HG03432 (cell line): Measurements from ENCODE around the gene ASTL.
A peak's percentile ranks its signal among the peaks of the same experiment; 100 is the strongest.

Experiments used
- ATAC-seq: cut with Tn5 transposase; IDR thresholded peaks from one replicate; pipeline ENCODE4 v1.9.1; 2021; ENCODE audit warnings: mild to moderate bottlenecking, moderate library complexity; ENCODE audit not compliant: unreplicated experiment

ASTL gene

GRCh38 chr2:96130483-96130882, 7.8 kb downstream of the ASTL start:
- no peak for ATAC-seq

- ATAC-seq, result no peak
These were observed 8.7 kb downstream of the ASTL start for GRCh38 chr2:96129528-96130120.

GRCh38 chr2:96128456-96128855, 9.8 kb downstream of the ASTL start:
- ATAC-seq, result no peak

- no peak for ATAC-seq
These were observed 13.7 kb downstream of the ASTL start for GRCh38 chr2:96124406-96125265.

GRCh38 chr2:96123936-96124335, 14.4 kb downstream of the ASTL start:
- ATAC-seq, result no peak

- ATAC-seq, result no peak
These were observed 15.0 kb downstream of the ASTL start for GRCh38 chr2:96123290-96123689.

- ATAC-seq, result no peak
These were observed 15.9 kb downstream of the ASTL start for GRCh38 chr2:96122391-96122790.

GRCh38 chr2:96121414-96121813, 16.9 kb downstream of the ASTL start:
- ATAC-seq, result no peak

- ATAC-seq, result no peak
These were observed 17.3 kb downstream of the ASTL start for GRCh38 chr2:96120991-96121390.

GRCh38 chr2:96120091-96120720, 18.1 kb downstream of the ASTL start:
- no peak for ATAC-seq

GRCh38 chr2:96119389-96119751, 18.9 kb downstream of the ASTL start:
- no peak for ATAC-seq

GRCh38 chr2:96118698-96119388, 19.5 kb downstream of the ASTL start:
- no peak for ATAC-seq

- ATAC-seq, result no peak
These were observed 20.4 kb downstream of the ASTL start for GRCh38 chr2:96117701-96118588.

GRCh38 chr2:96116879-96117533, 21.3 kb downstream of the ASTL start:
- peak; percentile 78 for ATAC-seq

- peak; percentile 47 for ATAC-seq
These were observed 21.9 kb downstream of the ASTL start, which contains the start of gene ADRA2B for GRCh38 chr2:96116424-96116878. ADRA2B (minus strand) TSS chr2:96116571; CDS start chr2:96116149, 422 bp downstream.

- ATAC-seq, result no peak
These were observed 22.5 kb downstream of the ASTL start for GRCh38 chr2:96115631-96116423.

- no peak for ATAC-seq
These were observed 23.3 kb downstream of the ASTL start for GRCh38 chr2:96114903-96115581.

- no peak for ATAC-seq
These were observed 23.8 kb downstream of the ASTL start for GRCh38 chr2:96114546-96114902.
